Left ventricle myocardium inferior (tissue), 1 donor: Measurements from ENCODE around the gene FRS2. TPM values are rescaled to one million over a fixed set of nuclear protein-coding genes. Genes with fewer than 3 reads are reported as not detected.

ENCODE experiments used
- DNase-seq: peaks from one replicate; pipeline ENCODE4 v3.0.0-alpha.2; 2020
- H3K27ac ChIP-seq: fragments of 200-600 bp; replicated peaks from 2 replicates; pipeline ENCODE4 v1.8.0; 2021
- H3K27me3 ChIP-seq: fragments of 200-600 bp; 2 replicates; pipeline ENCODE4 v1.8.0; 2021; ENCODE audit warnings: low read depth
- H3K36me3 ChIP-seq: fragments of 200-600 bp; 2 replicates; pipeline ENCODE4 v1.8.0; 2021
- H3K4me1 ChIP-seq: fragments of 200-600 bp; 2 replicates; pipeline ENCODE4 v1.8.0; 2021
- H3K4me3 ChIP-seq: fragments of 200-600 bp; 2 replicates; pipeline ENCODE4 v1.8.0; 2021; ENCODE audit warnings: mild to moderate bottlenecking, moderate library complexity
- H3K9me3 ChIP-seq: fragments of 200-600 bp; replicated peaks from 2 replicates; pipeline ENCODE4 v1.8.0; 2021
- intact Hi-C: fragments of 100-400 bp; cut with micrococcal nuclease; formaldehyde crosslinking; loops from one replicate; pipeline ENCODE4 v1.11.0; 2022
- total RNA-seq: library from RNA; stranded (reverse); fragmentation: NEBNext Ultra II Directional; extraction: Animal tissue kit (Norgen Biotek cat#: 25700); gene quantifications from one replicate; pipeline ENCODE4 v1.2.1, GENCODE V29; 2021
- TF ChIP-seq, protein P1 (sequence below): fragments of 200-600 bp; IDR thresholded peaks from 2 replicates; pipeline ENCODE4 v1.8.0; 2021; ENCODE audit warnings: antibody characterized with exemption, mild to moderate bottlenecking, borderline replicate concordance
- donor health status: DM: no; HTN: yes; CAD: no; lungs with severe emphysema.

The FRS2 gene
- total RNA-seq, 1 donor from 2014 or later, result 18.2 TPM

DNA sequence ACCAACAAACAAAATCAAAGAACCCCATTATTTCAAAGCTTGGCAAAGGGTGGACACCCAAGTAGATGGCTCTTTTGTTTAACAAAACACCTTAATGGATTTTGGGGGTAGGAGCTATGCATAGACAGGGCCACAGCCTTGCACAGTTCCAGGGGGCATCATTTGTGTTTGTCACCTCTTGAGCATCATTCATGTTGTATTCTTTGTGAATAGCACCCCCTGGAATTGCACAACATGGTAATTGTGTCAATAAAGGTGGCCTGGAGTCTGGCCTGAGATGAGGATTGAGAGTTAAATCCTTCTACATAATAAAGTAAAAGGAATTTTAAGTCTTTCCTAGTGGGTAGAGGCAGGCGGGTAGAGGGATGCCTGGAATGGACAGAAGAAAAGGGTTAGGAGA is 3.3 kb upstream of the FRS2 start:
- DNase-seq, result no peak
- intact Hi-C loops, result no loop called here
- Histone ChIP-seq H3K27ac (no peak overlapping the region), H3K4me1 (peaks cover 21% of the 10 kb centered on the region), H3K27me3 (no peaks in the 10 kb centered on the region), H3K4me3 (no peak overlapping the region), H3K36me3 (no peaks in the 10 kb centered on the region), H3K9me3 (no peaks in the 10 kb centered on the region)
- TF ChIP-seq, protein P1, sequence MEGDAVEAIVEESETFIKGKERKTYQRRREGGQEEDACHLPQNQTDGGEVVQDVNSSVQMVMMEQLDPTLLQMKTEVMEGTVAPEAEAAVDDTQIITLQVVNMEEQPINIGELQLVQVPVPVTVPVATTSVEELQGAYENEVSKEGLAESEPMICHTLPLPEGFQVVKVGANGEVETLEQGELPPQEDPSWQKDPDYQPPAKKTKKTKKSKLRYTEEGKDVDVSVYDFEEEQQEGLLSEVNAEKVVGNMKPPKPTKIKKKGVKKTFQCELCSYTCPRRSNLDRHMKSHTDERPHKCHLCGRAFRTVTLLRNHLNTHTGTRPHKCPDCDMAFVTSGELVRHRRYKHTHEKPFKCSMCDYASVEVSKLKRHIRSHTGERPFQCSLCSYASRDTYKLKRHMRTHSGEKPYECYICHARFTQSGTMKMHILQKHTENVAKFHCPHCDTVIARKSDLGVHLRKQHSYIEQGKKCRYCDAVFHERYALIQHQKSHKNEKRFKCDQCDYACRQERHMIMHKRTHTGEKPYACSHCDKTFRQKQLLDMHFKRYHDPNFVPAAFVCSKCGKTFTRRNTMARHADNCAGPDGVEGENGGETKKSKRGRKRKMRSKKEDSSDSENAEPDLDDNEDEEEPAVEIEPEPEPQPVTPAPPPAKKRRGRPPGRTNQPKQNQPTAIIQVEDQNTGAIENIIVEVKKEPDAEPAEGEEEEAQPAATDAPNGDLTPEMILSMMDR, result no peak

DNA sequence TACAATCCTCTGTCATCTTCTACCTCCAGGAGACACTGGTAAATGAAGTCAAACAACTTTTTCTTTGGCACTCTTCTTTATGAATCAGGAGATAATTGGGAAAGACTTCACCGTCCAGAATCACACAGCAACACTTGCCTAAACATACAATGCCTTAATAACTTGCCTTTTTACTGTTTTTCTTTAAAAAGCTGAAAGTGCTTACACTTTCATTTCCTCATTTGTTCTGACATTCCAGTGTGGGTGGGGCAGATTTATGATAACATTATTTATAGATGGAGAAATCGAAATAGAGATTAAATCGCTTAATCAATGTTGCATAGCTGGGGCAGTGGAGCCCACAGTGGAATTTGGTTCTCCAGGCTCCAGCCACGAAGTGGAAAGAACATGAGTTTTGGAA is 2.8 kb upstream of the FRS2 start:
- intact Hi-C loops, result no loop called here
- TF ChIP-seq, protein P1, result no peak
- no peaks in the 10 kb centered on the region for H3K9me3 ChIP-seq

DNA sequence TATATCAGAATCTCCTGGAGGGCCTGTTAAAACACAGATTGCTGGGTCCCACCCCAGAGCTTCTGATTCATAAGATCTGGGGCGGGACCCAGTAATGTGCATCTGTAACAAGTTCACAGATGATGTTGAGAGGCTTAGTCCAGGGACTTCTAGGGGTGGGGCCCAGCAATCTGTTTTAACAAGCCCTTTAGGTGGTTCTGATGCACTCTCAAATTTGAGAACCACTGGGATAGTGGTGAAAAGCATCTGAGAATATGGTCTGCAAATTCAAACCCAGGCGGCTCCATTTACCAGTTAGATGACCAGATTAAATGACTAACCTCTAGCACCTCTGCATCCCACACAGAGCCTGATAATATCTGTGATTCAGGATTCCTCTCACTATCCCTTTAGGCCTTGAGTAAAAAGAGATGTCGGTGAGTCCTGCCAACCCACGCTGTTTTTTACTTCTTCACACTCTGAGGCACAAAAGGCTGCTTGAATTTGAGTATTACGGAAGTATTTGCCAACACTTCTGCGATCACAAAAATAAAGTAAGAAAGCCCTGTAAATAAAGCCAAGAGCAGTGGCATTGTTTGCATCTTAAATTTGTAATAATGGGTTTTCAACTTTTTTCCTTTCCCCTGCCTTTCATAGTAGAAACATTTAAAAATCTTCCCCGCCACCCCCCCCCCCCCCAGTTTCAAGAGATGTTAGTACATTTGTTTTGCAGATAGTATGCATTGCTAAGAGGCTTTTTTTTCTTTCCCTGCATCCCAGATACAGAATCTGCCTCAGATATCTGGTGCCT is 1.8 kb upstream of the FRS2 start:
- no peak overlapping the region for H3K27ac ChIP-seq
- intact Hi-C loops, result no loop called here
- H3K4me1 ChIP-seq, result peaks cover 36% of the 10 kb centered on the region
- no peak for DNase-seq
- TF ChIP-seq, protein P1, result no peak
- H3K27me3 ChIP-seq, result no peaks in the 10 kb centered on the region
- H3K9me3 ChIP-seq, result no peaks in the 10 kb centered on the region
- no peak overlapping the region for H3K4me3 ChIP-seq
- no peaks in the 10 kb centered on the region for H3K36me3 ChIP-seq

More for the DNA sequence above, 2.8 kb upstream of the FRS2 start:
- Histone ChIP-seq H3K4me1 (peaks cover 26% of the 10 kb centered on the region), H3K27me3 (no peaks in the 10 kb centered on the region), H3K27ac (no peak overlapping the region), H3K4me3 (no peak overlapping the region), H3K36me3 (no peaks in the 10 kb centered on the region)
- DNase-seq, result no peak

DNA sequence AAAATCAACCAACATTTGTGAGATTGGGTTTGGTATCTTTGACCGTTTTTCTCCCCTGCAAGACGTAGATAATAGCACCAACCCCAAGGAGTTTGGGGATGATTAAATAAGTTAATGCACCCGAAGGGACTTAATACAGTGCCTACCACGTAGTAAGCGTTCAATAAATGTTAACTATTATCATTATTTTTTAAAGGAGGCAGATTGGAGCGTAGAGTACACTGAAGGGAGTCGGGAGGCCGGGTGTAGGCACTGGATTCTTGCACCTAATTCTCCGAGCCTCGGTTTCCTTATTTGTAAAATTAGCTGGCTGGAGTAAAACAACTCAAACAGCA is 367 bp upstream of the FRS2 start:
- intact Hi-C loops, result loop anchor here (2.0 kb wide), 1 partner anchor 101 kb away; no protein-coding TSS in a partner anchor
- Histone ChIP-seq H3K4me3 (peak overlapping the region; percentile 85), H3K36me3 (no peaks in the 10 kb centered on the region), H3K4me1 (peaks cover 50% of the 10 kb centered on the region), H3K27ac (peak overlapping the region; percentile 93), H3K27me3 (no peaks in the 10 kb centered on the region), H3K9me3 (no peaks in the 10 kb centered on the region)
- DNase-seq, result no peak
- TF ChIP-seq, protein P1, result no peak

DNA sequence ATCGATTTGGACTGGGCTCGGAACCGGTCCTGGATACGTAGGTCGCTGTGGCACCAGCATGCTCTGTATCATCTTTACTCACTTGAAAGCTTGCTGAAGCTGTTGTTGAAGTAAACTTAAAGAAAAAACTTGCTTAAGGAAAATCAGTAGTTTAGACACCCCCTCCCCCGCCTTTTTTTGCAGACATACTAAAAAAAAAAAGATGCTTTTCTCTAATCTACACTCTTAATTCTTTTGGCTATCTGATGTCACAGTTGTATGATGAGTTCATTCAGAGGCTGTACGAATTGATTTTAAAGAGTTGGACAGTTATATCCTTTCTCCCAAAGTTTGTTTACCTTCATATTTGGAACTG is 865 bp downstream of the FRS2 start:
- Histone ChIP-seq H3K36me3 (no peaks in the 10 kb centered on the region), H3K27ac (peak overlapping the region; percentile 93), H3K27me3 (no peaks in the 10 kb centered on the region), H3K9me3 (no peaks in the 10 kb centered on the region), H3K4me3 (peak overlapping the region; percentile 85), H3K4me1 (peaks cover 63% of the 10 kb centered on the region)
- intact Hi-C loops, result loop anchor here (2.0 kb wide), 1 partner anchor 100 kb away; no protein-coding TSS in a partner anchor
- TF ChIP-seq, protein P1, result no peak
- no peak for DNase-seq
